GM12801 (cell line): Measurements from ENCODE around the gene VASN.

Experiments
- CTCF ChIP-seq: IDR thresholded peaks from one replicate; pipeline ENCODE4 v1.5.1; 2011; ENCODE audit warnings: control low read depth; ENCODE audit not compliant: insufficient read length; ENCODE audit errors: extremely low read depth

Gene VASN

GRCh38 chr16:4367393-4367856 is 4.2 kb upstream of the VASN start:
- TF ChIP-seq CTCF: no peak

DNA sequence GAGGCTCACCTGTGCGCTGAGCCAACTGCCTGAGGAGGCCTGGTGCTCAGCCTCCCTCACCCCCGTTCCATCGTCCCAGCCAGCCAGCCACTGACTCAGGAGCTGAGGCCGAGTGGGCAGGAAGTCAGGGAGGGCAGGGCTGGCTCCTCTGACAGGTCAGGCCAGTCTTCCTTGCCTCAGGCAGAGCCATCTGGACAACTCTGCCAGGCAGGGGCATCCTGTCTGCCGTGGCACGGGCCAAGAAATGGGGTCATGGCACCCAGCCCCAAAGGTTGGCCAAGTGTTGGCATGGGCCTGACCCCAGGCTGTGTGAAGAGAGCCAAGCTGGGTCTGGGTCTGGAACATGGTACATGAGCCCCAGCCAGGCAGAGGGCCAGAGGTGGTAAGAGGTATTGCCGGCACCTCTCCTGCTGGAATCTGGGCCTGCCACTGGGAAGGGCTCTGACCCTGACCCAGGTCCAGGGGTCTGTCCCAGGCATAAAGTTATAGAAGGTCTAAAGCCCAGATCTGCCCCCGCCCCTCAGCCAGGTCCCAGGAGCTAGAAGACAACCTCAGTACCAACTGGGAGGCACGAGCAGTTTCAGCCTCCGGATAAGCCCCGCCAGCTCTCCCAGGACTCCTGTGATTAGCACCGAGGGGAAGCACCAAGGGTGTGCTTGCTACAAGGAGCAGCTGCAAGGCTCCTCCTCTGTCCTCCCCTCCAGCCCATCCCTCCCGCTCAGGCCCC is 2.5 kb upstream of the VASN start:
- TF ChIP-seq CTCF: no peak

DNA sequence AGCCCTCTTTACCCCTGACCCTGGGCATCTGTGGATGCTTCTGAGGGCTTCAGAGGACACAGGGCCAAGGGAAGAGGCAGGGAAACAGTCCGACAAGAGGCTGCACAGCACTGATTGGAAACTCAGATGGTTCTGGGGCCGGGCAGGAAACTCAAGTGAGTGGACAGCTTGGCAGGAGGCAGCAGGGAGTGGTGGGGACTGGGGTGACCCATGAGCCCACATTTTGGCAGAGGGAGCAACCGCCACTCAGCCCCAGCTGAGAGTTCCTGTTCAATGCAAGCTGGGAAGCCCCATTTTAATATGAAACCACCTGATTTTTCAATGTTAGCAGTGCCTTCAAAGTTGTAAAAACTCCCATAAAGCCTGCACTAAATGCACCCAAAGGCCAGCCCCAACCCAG is 1.5 kb upstream of the VASN start:
- TF ChIP-seq CTCF: no peak

DNA sequence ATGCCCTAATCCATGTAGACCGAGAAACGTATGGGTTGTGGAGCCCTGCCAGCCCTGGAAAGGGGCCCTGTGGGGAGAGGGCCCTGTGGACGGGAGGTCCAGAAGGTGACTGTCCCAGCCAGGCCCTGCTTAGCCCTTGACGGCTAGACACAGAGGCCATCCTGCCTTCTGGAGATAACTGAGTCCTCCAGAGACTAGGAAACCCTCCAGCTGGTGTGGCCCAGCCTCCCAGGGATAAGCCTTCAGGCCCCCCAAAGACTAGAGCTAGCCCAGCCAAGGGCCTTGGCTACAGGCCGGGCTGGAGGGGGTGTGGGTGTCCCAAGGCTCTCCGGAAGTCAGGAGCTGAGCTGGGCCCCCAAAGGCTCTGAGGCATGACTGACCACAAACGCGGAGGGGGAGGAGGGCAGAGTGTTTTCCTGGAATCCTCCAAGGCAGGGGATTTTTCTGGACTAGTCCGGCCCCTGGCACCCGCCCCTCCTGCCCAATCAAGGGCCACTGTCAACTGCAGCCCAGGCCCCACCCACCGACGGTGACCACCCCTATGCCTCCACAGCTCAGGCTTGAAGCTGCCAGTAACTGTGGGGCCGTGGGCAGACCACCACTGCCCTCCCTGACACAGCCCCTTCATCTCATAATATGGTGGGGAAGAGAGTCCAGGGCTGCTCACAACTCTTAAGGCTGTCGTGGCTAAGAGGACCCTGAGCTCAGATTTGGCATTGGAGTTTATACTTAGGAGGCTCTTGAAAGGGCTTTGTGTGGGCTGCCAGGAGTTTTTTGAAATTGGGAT is 885 bp upstream of the VASN start:
- no peak for TF ChIP-seq CTCF

DNA sequence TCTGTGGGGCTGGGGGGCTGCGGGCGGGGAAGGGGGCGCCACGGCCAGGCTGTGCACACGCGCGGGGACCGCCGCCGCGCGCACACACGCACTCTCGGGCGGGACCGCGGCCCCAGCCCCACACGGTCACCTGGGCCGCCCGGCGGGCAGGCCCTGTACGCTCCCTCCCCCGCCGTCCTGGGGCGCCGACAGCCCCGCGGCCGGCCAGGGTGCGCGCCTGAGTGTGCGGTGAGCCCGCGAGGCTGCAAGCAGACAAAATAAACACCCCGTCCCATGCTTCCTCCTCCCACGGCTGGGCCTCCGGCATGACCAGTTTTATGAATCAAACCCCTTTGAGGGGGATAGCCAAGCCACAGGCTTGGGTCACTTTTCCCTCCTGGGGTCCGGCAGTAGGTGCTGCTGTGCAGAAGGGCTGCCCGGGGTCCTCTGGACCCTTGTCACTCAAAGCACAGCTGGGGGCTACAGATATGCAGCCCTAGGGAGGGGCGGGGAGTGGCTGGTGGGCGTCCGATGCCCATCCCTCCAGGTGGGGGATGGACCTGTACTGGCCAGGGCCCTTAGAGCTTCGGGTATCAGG is 441 bp downstream of the VASN start:
- no peak for TF ChIP-seq CTCF

DNA sequence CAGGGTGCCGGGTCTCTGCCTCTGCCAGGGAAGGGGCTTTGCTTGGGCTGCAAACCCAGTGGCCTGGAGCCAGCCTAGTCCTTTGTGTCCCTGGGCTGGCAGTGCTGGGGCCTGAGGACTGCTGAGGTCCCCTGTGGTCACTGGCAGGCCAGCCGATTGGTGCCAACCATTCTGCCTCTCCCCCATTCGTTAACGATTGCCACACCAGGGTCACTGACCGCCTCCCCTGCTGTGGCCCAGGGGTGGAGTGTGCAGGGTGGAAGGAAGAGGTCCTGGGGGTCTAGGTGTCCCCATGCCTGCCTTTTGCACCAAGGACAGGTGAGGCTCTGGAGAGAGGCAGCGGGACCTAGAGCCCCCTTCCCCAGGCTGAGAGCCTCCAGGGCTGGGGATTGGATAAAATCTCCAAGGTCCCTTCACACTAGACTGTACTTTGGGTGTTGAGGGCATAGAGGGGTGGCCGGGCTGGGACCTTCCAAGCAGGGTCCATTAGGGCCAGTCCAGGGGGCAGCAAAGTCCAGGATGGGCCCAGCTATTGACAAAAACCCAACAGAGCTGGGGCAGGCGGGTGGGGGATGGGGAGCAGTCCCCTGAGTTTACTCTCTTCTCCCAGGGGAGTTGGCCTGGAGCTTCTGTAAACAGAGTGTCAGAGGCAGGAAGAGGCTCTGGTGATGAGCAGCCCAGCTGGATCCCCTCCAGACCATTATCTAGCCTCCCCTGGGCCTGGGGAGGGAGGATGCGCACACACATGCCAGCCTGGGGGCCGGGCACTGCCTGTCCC is 1.1 kb downstream of the VASN start:
- no peak for TF ChIP-seq CTCF
